HT-29 (cell line): Measurements from ENCODE around the gene PGS1. TPM values are rescaled to one million over a fixed set of nuclear protein-coding genes. Genes with fewer than 3 reads are reported as not detected.

ENCODE experiments used
- DNase-seq: peaks from one replicate; pipeline ENCODE4 v3.0.0-alpha.2; 2015; ENCODE audit warnings: low spot score
- total RNA-seq: library from RNA; depleted of rRNA; stranded (reverse); fragments of >200 nt; shearing (Covaris generic); gene quantifications from 2 replicates; pipeline ENCODE4 v1.2.3, GENCODE V29; 2014

Gene PGS1
- total RNA-seq, 1 experiment from 2014 or later: 30.7 TPM

DNA sequence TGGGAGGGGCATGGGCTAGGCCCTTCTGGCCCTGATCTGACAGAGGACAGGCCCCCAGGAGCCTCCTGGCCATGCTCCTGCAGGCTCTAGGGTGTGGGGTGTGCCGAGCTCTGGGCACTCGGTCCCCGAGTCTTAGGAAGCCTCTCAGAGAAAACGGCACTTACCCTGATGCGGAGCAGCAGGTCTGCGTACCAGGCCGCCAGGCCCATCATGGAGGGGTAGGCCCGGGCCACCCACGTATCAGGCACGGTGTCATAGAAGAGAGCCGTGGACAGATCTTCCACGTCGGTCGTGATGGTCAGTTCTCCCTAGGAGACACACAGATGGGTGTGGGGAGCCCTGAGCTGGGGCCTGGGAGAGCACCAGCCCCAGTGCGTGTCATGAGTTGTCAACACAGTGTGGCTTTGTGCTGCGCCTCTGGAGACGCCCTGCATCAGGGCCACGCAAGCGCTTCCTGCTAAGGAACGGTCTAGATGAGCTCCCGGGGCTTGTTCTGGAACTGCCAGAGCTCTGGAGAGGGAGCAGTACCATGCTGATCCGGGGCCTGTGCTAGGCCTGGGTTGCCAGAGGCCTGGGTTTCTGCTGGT lies 47.9 kb downstream of the PGS1 start:
- DNase-seq: no peak

DNA sequence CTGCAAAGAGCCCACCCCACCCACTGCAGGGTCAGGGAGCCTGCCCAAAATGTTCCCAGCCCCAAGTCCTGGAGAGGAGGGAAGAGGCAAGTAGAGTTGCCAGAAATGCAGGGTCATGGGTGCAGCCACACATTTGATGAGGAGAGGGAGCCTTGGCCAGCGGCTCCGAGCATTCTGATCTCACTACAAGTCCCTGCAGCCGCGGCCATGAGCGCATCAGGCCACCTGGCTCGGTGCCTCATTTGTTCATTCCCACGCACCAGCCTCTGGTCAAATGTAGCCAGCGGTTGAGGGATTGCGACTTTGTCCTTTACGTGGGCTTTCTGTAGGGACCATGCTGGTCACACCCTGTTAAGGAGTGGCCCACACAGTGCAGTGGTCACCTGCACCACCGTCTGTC lies 48.7 kb downstream of the PGS1 start:
- no peak for DNase-seq

DNA sequence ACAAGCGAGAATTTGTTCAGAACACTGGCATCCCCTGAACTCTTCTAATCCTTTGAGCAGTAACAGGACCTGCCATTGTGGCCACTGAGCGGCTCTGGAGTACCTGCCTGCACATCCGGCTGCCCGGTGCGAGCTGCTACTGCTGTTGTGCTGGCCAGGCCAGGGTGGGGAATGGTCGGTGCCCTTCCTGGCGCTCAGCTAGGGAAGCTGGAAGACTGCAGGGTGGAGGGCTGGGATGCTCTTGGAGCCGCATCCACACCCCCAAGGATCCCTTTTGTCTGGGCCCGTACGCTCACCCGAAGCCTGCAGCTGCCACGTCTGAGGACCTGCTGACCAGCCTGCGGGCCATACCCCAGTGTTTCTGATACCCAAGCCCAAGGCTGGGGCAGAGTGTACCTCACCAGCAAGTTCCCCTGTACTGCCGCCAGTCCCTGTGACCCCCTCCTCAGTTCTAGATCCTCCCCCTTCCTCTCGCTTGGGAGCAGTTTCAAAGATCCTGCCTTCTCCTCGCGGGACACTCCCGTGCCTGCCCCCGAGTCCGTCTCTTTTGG lies 49.7 kb downstream of the PGS1 start:
- no peak for DNase-seq

DNA sequence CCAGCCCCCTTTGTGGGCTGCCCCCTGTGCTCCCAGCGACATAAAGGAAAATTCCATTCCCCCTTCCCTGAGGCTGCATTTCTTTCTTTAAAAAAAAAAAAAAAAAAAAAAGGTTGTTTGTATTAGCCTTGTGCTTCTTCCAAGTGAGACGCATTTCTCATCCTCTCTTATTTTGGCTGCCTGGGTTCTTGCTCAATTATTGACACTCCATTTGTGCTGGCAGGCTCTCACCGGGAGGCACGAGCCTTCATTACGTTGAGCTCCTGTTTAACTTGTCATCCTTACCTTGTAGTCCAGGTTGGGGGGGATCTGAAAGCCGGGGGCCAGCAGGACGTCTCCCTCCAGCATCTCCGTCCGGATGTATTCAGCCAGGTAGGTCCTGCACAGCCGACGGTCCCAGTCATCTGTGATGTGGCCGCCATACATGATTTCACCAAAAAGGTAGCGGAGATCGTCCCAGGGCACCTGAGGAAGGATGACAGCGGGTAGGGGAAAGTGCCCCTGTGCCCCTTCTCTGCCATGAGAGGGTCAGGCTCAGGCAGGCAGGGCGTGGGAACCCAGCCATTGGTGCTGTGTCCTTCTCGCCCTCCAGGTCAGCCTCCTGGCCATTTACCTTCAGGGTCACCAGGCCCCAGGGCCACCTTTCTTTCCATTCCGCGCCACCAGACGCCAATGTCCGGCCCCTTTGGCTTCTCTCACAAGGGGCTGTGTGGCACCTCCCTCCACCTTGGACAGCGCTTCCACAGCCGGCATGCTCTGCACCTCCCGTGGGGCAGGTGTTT lies 50.6 kb downstream of the PGS1 start:
- no peak for DNase-seq

DNA sequence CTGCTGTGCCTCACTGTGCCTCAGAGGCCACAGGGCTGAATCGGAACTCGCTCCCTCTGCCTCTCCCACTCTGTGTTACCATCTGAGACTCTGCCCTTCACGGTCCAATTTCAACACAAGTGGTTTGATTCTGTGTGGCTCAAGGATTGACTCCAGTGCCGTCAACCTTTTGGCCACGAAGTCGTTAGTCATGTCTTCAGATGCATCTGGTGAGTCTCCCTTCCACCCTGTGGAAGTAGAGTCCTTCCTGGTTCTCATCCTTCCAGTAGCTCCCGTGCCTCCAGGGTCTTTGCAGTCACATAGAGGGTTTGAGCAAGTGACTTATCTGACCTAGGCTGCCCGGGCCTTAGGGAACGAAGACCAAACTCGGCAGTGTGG lies 51.2 kb downstream of the PGS1 start:
- DNase-seq: no peak

DNA sequence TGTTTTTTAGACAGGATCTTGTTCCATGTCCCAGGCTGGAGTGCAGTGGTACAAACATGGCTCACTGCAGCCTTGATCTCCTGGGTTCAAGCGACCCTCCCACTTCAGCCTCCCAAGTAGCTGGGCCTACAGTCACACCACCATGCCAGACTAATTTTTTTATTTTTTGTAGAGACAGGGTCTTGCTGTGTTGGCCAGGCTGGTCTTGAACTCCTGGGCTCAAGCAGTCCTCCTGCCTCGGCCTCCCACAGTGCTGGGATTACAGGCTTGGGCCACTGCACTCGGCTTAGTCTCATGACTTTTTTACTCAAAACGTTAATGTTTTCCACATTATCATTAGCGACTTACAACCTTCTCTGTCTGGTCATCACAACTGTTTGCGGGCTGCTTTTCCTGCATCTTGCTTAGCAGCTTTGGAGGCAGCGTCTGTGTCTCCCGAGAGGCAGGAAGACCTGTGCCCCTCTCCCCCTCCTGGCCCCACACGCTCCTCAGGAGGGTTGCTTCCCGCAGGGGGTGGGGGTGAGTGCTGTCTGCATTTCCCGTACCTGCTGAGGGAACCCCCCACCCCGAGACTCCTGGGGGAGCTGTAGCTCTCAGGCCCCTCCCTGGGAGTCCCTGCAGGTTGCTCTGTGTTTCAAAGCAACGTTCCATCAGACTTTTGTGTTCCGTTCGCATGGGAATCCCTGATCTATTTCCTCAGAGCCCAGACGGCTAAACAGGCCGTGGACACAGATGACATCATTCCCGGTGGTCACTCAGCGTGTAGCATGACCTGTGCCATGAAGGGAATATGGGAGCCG lies 52.6 kb downstream of the PGS1 start:
- no peak for DNase-seq

DNA sequence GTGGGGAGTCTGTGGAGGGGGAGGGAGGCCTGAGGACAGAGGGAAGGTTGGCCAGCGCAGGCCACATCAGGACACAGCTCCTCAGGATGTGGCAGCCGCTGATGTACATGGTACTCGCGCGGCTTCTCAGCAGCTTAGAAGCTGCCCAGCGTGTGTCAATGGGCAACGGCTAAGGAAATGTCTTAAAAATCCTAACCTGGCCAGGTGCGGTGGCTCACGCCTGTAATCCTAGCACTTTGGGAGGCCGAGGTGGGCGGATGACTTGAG lies 53.2 kb downstream of the PGS1 start:
- no peak for DNase-seq

DNA sequence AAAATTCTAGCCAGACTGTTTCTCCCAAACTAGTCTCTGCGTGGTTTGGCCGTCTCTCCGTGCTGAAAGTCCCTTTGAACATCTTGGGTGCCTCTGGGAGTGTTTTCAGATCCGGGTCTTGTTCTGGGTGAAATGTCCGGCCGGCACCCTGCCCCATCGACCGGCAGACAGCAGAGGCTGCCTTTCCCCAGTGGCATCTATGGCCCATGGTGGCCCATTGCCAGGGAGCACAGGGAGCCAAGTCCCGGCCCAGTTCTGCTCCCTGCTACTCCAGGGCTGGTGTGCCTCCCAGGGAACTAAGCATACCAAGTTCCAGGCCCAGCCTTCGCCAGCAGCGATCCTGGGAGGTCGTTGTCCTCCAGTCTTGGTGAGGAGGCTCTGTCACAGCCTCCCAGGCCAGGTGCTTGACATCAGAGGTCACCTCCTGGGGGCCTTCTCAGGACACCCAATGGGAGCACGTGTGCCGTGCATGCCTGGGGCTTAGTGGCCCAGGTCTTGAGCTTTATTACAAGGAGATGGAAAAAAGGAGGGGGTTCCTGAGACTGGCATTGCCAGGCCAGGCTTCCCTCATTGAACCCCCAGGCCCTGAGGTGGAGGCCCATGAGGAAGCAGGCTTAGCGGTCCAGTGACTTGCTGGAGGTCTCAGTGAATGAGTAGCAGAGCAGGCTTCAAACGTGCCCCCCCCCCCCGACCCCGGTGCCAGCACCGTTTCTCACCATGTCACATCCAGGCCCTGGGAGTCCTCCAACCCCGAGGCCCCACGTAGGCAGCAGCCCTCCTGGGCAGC lies 54.0 kb downstream of the PGS1 start:
- DNase-seq: no peak

DNA sequence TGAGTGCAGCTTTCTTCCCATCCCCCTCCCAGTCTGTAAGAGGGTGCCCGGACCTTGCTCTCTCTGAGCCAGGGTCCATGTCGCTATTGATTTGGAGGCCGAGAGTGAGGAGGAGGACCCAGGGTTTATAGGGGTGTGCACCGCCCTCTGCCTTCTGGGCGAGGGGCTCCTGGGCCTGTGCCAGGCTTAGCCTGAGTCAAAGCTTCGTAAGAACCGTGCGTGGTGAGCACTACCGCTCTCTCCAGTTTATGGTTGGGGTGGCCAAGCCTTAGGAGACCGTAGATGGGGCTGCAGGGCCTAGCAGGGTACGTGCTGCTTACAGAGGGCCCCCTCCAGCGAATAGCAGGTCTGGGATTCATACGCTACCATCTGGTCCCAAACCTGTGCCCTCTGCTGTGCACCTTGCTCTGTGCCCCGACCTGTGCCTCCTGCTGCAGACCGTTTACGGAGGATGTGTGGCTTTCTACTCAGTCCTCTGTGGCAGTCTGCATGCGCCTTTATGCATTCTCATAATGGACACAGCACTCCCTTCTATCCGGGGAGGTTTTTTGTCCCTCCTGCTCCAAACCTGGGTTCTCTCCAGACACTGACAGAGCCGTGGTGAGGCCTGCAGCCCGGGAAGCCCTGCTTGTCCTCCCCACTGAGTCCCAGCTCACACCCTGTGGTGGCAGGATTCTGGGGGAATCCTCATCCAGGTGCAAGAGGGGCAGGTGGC lies 54.7 kb downstream of the PGS1 start:
- DNase-seq: no peak

DNA sequence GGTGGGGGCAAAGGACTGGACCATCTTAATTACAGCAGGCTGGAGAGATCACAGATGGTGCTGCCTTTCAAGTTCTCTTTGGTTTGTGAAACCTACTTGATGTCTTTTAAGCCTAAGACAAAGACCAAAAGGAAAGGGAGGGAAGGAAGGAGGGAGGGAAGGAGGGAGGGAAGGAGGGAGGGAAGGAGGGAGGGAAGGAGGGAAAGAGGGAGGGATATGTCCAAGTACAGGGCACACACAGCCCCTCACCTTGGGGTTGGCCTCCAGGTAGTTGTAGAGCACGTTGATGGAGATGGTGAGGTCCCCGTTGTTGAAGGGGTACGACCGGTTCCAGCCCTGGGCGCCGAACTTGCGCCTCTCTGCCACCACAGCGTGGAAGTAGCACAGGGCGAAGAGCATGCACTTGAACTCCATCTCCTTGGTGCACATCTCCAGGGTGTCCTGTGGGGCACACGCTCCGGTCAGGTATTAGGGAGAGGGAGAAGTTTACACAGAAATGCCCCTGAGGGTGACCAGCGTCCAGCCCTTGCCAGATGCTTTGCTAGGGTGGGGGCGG lies 55.4 kb downstream of the PGS1 start:
- no peak for DNase-seq

DNA sequence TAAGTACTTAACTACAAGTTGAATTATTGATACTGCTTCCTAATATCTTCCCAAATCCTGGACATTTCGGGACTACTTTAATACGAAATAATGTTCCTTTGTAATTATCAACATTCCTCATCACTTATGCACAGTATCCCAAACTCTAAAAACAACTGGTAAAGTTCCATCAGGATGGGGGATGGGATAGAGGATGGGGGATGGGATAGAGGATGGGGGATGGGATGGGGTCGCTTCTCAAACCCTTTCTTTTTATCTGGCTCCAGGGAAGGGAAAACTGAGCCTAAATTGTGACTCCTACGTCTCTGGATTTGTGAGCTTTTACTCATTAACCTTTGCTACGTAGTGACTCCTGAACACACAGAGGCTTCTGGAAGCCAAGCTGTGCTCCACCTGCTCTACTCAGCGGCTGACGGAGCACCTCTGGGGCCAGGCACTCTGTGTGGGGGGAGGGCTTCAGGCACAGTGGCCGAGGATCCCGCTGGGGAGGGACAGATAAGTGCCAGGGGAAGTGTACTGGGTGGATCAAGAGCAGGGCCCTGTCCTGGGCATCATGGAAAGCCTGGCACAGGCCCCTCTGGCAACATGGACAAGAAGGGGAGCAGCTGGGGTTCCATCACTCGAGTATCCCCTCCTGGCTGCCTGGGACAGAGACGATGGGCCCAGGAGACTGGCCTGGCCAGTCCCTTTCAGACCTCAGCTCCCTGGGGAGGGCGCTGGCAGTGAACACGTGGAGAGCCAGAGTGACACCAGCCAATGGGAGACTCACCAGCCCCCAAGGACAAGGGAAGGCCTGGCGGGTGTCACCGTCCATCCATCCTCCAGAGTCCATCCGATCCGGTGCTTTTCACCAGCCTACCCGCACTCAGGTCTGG lies 56.2 kb downstream of the PGS1 start:
- DNase-seq: no peak

DNA sequence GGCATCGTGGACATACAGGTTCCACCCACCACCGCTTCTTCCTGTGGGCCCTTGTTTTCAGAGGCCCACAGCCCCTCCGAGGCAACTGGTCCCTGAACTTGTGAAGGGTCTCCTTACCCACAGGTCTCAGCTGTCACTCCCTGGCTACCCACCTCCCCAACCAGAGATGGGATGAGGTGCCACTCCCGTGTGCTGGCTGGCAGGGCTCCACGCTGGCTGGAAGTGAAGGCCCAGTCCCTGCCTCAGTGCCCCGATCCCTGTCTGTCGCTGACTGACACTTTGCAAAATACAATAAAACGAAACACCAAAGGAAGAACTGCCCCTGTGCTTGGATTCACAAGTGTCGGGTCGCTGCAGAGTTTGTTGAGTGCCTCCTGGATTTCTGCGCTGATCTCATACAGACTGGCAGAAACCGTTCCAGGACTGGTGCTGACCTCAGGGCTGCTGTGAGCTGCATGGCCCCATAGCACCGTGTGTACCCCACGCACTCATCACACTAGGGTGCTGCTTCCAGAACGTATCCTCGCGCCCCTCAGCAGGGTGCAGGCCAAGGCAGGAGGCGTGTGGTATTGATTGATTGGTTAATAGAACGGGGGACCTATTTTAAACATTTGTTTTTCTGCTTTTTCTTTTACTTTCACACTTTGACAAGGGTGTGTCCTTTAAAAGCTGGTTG lies 57.0 kb downstream of the PGS1 start:
- DNase-seq: no peak

DNA sequence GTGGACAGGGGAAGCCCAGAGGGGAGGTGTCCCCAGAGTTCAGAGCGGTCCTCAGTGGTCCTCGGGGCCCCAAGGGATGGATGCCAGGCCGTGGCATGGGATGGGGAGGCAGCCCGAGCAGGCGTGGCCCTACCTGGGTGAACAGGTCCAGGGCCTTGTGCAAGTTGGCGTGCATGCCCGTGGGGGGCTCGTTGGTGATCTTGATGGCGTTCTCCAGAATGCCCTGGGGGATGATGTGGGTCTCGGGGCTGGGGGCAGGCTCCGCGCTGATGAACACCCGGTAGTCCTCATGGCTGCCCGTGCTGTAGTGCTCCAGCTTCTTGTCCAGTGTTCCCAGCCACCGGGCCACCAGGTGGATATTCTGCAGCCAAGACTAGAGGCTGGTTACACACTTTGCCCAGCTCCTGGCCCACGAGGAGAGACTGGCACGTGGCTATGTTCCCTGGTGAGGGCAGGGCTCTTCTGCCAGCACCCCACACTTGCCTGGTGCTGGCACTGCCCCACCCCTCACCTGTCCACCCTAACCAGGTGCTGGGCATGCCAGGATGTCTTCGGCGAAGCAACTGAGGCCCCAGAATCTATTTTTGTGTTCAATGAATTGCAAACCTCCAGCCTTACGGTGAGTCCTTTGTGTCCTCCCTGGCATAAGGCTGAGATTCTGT lies 59.2 kb downstream of the PGS1 start:
- no peak for DNase-seq

DNA sequence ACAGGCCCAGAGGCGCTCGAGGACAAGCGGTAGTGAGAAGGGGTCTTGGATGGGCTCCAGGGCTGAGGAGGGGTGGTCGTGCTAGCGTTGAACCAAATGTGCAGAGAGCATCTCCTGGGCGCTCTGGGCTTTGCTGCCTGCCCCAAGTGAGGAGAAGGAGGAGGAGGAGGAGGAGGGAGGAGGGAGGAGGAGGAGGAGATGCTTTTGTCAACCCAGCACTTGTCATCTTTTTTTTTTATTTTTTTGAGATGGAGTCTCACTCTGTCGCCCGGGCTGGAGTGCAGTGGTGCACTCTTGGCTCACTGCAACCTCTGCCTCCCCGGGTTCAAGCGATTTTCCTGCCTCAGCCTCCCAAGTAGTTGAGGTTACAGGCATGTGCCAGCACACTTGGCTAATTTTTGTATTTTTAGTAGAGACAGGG lies 59.8 kb downstream of the PGS1 start:
- DNase-seq: no peak

DNA sequence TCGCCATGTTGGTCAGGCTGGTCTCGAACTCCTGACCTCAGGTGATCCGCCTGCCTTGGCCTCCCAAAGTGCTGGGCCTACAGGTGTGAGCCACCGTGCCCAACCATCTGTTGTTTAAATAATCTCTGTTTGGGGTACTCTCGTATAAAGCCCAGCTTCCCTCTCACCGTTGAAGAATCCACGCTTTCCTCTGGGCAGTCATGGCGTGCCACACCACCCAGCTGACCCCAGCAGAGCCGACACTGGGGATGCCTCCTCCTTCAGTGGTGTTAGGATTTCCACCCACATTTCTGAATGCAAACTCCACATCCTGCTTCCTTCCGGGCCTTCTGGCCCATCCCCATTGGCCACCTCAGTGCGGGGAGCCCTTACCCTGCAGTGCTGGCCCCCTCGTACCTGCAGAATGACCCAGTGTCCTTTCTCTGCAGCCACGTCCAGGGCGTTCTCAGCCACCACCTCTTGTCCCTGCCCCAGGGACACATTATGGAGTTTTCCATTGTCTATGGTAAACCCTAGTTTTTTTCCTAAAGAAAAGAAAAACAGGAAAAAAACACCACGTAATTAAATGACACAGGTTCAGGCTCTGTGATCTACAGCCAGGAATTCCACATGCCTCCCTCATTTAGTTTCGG lies 60.4 kb downstream of the PGS1 start:
- no peak for DNase-seq

DNA sequence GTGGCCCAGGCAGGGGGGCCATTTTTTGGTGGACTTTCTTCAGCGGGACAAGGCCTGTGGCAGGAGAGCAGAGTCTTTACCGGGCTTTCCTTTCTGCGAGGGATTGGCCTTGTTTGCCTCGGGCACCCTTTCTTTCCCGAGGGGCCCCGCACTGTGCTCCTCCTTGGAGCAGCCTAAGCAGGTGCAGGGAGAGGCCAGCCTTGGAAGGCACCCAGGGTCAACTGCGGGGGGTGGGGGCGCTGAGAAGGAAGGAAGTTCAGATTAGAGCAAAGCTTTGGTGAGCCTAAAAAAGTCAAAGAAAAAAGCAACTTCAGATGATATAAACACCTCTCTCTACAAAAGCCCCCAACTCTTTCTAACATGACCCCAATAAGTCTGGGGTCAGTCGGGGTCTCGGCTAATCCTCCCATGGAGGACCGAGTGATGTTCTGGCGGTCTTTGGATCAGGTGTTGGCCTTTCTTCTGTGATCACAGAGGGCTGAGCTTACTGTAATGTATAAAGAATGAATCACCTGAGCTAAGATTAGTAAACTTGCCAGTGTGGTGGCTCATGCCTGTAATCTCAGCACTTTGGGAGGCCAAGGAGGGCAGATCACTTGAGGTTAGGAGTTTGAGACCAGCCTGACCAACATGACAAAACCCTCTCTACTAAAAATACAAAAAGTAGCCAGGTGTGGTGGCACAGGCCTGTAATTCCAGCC lies 63.0 kb downstream of the PGS1 start:
- DNase-seq: no peak

DNA sequence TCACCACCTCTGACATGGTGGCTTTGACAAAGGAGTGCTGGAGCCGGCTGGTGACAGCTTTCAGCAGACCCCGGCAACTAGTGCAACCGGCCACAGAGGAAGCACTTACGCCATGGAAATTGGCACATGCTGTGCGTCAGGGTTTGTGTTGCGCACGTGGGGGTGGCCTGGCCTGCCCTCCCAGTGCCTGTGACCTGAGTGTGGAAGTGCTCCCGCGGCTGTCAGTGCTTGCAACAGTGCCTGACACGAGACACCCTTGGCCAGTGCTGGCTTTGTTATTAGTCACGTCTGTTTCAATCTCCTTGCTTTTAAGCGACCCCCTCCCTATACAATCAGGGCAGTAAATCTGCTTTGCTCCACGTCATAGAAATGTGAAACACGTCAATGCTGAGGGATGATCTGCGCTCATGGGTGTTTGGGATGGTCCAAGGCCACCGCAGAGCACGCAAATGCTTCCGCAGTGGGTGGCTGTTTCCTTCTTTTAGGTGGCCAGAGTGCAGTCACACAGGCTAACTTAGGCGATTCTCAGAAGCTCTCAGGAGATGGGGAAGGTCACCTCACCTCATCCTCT lies 64.3 kb downstream of the PGS1 start:
- DNase-seq: no peak
